GM12874 (cell line): ENCODE measurements around the gene MEGF11.

Source experiments
- CTCF ChIP-seq: IDR thresholded peaks from 2 replicates; pipeline ENCODE4 v1.5.1; 2011; ENCODE audit warnings: low read depth, mild to moderate bottlenecking, control low read depth, low read length, moderate library complexity; ENCODE audit not compliant: insufficient read depth

The MEGF11 gene

GRCh38 chr15:66107070-66107469, 146.5 kb downstream of the MEGF11 start:
- TF ChIP-seq CTCF, result no peak

- no peak for TF ChIP-seq CTCF
Measured at GRCh38 chr15:66105286-66106265, 148.0 kb downstream of the MEGF11 start.

DNA sequence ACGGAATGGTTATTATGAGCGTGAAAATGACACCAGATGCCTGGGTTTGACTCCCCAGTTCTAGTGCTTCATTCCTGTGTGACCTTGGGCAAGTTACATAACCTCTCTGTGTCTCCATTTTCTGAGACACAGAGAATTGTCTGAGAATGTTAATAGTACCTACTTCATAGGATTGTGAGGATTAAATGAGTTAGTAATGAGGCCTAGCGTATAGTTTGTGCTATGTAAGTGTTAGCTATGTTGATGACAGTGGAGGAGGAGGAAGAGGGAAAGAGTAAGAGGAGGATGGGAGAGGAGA, 150.3 kb downstream of the MEGF11 start:
- no peak for TF ChIP-seq CTCF

GRCh38 chr15:66102563-66103292, 150.8 kb downstream of the MEGF11 start:
- TF ChIP-seq CTCF, result no peak

GRCh38 chr15:66101715-66102395, 151.7 kb downstream of the MEGF11 start:
- no peak for TF ChIP-seq CTCF

GRCh38 chr15:66100761-66101160, 152.8 kb downstream of the MEGF11 start:
- no peak for TF ChIP-seq CTCF
